PC-9 (cell line): Measurements from ENCODE around the gene LRRC74A. TPM values are rescaled to one million over a fixed set of nuclear protein-coding genes. Genes with fewer than 3 reads are reported as not detected.
A peak's percentile ranks its signal among the peaks of the same experiment; 100 is the strongest.

Source experiments
- BruUV-seq: library from RNA; stranded (reverse); fragments of 400-500 nt; replicated peaks from 2 replicates; lab custom pipeline; 2021; lab: Mats Ljungman, UMichigan
- CTCF ChIA-PET: fragments of 300-600 bp; sonication (Branson Sonifier 250); formaldehyde crosslinking; loops from one replicate; lab custom pipeline; 2022; ENCODE audit warnings: antibody characterized with exemption; lab: Charles Lee
- POLR2A ChIA-PET: fragments of 300-600 bp; sonication (Branson Sonifier 250); formaldehyde crosslinking; loops from one replicate; lab custom pipeline; 2022; ENCODE audit warnings: antibody characterized with exemption; ENCODE audit not compliant: unreplicated experiment; lab: Charles Lee
- DNase-seq, 2 experiments: peaks; one replicate each; pipeline versions ENCODE4 v3.0.0 to v3.0.0-alpha.2; 2015 to 2022; ENCODE audit warnings: mixed read lengths in 1 of 2
- H2AFZ ChIP-seq: fragments of 200-600 bp; sonication (generic); 2 replicates; pipeline ENCODE4 v1.8.1; 2017; ENCODE audit warnings: antibody characterized with exemption
- H3F3A ChIP-seq: fragments of 200-600 bp; sonication (generic); 2 replicates; pipeline ENCODE4 v1.8.1; 2017; ENCODE audit warnings: antibody characterized with exemption, mild to moderate bottlenecking, low read depth; ENCODE audit not compliant: insufficient read depth
- H3K27ac ChIP-seq: fragments of 200-600 bp; sonication (generic); 2 replicates; pipeline ENCODE4 v1.6.1; 2016; ENCODE audit warnings: mixed run types
- H3K27me3 ChIP-seq: fragments of 200-600 bp; sonication (generic); 2 replicates; pipeline ENCODE4 v1.6.1; 2016; ENCODE audit warnings: low read depth, mixed run types; ENCODE audit not compliant: insufficient read depth
- H3K36me3 ChIP-seq: fragments of 200-600 bp; sonication (generic); 2 replicates; pipeline ENCODE4 v1.6.1; 2016; ENCODE audit warnings: low read depth, mixed run types
- H3K4me1 ChIP-seq: fragments of 200-600 bp; sonication (generic); replicated peaks from 2 replicates; pipeline ENCODE4 v1.6.1; 2016; ENCODE audit warnings: mixed run types; ENCODE audit not compliant: insufficient read depth
- H3K4me2 ChIP-seq: fragments of 200-600 bp; sonication (generic); 2 replicates; pipeline ENCODE4 v1.6.1; 2017; ENCODE audit warnings: mixed run types
- H3K4me3 ChIP-seq: fragments of 200-600 bp; sonication (generic); 2 replicates; pipeline ENCODE4 v1.6.1; 2016; ENCODE audit warnings: mixed run types
- H3K79me2 ChIP-seq: fragments of 200-600 bp; sonication (generic); 2 replicates; pipeline ENCODE4 v1.6.1; 2017; ENCODE audit warnings: low read depth, mixed run types
- H3K9me2 ChIP-seq: fragments of 200-600 bp; sonication (generic); 2 replicates; pipeline ENCODE4 v1.8.1; 2017; ENCODE audit warnings: mild to moderate bottlenecking; ENCODE audit not compliant: insufficient read depth
- H3K9me3 ChIP-seq: fragments of 200-600 bp; sonication (generic); 2 replicates; pipeline ENCODE4 v1.8.1; 2016; ENCODE audit warnings: low read depth; ENCODE audit not compliant: insufficient read depth
- H4K20me1 ChIP-seq: fragments of 200-600 bp; sonication (generic); 2 replicates; pipeline ENCODE4 v1.8.1; 2017; ENCODE audit not compliant: insufficient read depth
- EZH2 ChIP-seq: fragments of 200-600 bp; sonication (generic); IDR thresholded peaks from 2 replicates; pipeline ENCODE4 v1.8.0; 2017; ENCODE audit warnings: antibody characterized with exemption, low read depth
- intact Hi-C: fragments of 100-400 bp; cut with micrococcal nuclease; formaldehyde crosslinking; loops from one replicate; pipeline ENCODE4 v1.10.0; 2022; ENCODE audit not compliant: unreplicated experiment
- total RNA-seq: library from RNA; stranded (reverse); gene quantifications from 2 replicates; pipeline ENCODE4 v1.2.3, GENCODE V29; 2021
- TF ChIP-seq, protein P1 (sequence below): fragments of 200-600 bp; sonication (generic); conservative IDR thresholded peaks from 2 replicates; pipeline ENCODE4 v1.6.1; 2017; ENCODE audit warnings: mixed run types, antibody characterized with exemption, mild to moderate bottlenecking, moderate library complexity

Gene LRRC74A
- total RNA-seq, 1 experiment from 2014 or later = not detected

DNA sequence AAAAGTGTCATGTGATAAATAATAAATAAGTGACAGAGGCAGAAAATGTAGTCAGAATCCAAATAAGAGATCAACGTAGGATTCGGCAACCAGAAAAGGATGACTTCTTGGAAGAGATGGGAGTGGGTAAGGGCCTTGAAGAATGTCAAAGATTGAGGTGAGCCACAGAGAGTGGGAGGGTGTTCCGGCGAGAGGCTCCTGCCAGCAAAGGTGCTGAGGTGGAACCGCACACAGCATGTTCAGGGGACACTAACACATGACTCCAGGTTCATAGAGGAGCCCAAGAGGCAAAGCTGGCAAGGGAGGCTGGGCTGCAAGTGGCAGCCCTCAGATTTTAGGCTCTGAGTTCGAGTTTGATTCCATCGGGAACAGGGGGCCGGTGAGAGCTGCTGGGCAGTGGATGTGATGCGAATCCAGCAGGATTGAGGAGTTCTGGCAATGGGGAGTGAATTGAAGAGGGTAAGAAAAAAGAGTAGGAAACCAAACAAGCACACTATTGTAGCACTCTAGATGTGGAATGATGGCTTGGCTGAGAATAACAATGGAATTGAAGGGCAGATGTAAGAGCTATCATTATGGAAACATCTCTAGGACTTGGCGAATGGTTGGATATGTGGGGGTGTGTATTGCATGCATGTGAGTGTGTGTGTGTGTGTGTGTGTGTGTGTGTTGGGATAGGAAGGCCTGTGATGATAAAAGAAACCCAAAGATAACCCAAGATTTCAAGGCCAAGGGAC, 36.5 kb downstream of the LRRC74A start:
- no peaks in the 10 kb centered on the region for H3K9me2 ChIP-seq
- H3K36me3 ChIP-seq = no peaks in the 10 kb centered on the region
- no peak overlapping the region for H3K27ac ChIP-seq
- H3K4me1 ChIP-seq = no peaks in the 10 kb centered on the region; the same call in 1 of the 2 replicates
- TF ChIP-seq, protein P1, sequence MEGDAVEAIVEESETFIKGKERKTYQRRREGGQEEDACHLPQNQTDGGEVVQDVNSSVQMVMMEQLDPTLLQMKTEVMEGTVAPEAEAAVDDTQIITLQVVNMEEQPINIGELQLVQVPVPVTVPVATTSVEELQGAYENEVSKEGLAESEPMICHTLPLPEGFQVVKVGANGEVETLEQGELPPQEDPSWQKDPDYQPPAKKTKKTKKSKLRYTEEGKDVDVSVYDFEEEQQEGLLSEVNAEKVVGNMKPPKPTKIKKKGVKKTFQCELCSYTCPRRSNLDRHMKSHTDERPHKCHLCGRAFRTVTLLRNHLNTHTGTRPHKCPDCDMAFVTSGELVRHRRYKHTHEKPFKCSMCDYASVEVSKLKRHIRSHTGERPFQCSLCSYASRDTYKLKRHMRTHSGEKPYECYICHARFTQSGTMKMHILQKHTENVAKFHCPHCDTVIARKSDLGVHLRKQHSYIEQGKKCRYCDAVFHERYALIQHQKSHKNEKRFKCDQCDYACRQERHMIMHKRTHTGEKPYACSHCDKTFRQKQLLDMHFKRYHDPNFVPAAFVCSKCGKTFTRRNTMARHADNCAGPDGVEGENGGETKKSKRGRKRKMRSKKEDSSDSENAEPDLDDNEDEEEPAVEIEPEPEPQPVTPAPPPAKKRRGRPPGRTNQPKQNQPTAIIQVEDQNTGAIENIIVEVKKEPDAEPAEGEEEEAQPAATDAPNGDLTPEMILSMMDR = no peak
- TF ChIP-seq EZH2 = no peak
- H3K27me3 ChIP-seq = peaks cover 69% of the 10 kb centered on the region
- no peak overlapping the region for H3K4me2 ChIP-seq
- H2AFZ ChIP-seq = no peak overlapping the region
- no peaks in the 10 kb centered on the region for H3K79me2 ChIP-seq
- no peaks in the 10 kb centered on the region for H3F3A ChIP-seq
- BruUV-seq = no TSS peak
- DNase-seq = no peak
- H3K9me3 ChIP-seq = no peaks in the 10 kb centered on the region
- H4K20me1 ChIP-seq = no peaks in the 10 kb centered on the region
- ChIA-PET CTCF (no interaction called here), POLR2A (interaction anchor here (0.5 kb wide), 1 partner anchor 277 kb away, joined by 3 read pairs; no protein-coding TSS in a partner anchor)
- intact Hi-C loops = no loop called here
- no peak overlapping the region for H3K4me3 ChIP-seq

DNA sequence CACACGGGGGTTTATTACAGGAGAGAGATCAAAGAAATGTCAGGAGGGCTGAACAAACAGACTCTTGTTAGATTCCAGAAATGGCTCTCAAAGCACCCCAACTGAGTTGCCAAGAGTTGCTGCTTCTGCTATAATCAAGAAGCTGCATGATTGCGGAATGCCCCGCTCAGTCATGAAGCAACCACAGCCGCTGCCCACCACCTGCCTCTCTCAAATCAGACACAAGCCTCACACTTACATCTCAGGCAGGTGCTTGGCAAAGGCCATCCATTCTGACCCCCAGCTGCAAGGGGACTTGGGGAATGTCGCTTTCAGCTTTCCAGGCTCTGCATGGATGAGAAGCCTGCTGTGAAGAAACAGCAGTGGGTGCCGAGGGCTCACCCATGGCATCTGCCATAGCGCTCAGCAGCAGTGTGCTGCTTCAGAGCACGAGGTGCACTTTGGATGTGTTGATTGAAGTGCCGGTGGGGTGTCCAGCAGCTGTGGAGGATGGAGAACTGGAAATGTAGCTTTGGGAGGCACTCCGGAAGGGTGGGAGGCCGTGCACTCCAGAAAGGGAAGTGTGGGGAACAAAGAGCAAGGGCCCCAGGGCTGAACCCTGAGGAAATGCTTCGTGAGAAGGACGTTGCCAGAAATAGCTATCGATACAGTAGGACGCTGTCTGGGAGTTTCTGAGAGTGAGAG, 37.7 kb downstream of the LRRC74A start:
- H3K9me2 ChIP-seq = no peaks in the 10 kb centered on the region
- ChIA-PET CTCF (interaction anchor here (0.5 to 0.6 kb wide), 3 partner anchors 208 to 671 kb away, joined by 3 to 5 read pairs (median 3); no protein-coding TSS in a partner anchor), POLR2A (interaction anchor here (0.6 kb wide), 1 partner anchor 89 kb away, joined by 4 read pairs; no protein-coding TSS in a partner anchor)
- no peak for TF ChIP-seq EZH2
- TF ChIP-seq, protein P1 = no peak
- H2AFZ ChIP-seq = no peak overlapping the region
- no peaks in the 10 kb centered on the region; the same call in 1 of the 2 replicates for H3K4me1 ChIP-seq
- intact Hi-C loops = no loop called here
- H3F3A ChIP-seq = no peaks in the 10 kb centered on the region
- no peak overlapping the region for H3K4me3 ChIP-seq
- H3K27me3 ChIP-seq = peaks cover 68% of the 10 kb centered on the region
- no peaks in the 10 kb centered on the region for H3K9me3 ChIP-seq
- no peaks in the 10 kb centered on the region for H4K20me1 ChIP-seq
- no peaks in the 10 kb centered on the region for H3K79me2 ChIP-seq
- peak overlapping the region; percentile 20; the same call in 1 of the 2 replicates for H3K4me2 ChIP-seq
- no TSS peak for BruUV-seq
- H3K27ac ChIP-seq = no peak overlapping the region
- peak; percentile 53 to 59 for DNase-seq
- H3K36me3 ChIP-seq = no peaks in the 10 kb centered on the region

DNA sequence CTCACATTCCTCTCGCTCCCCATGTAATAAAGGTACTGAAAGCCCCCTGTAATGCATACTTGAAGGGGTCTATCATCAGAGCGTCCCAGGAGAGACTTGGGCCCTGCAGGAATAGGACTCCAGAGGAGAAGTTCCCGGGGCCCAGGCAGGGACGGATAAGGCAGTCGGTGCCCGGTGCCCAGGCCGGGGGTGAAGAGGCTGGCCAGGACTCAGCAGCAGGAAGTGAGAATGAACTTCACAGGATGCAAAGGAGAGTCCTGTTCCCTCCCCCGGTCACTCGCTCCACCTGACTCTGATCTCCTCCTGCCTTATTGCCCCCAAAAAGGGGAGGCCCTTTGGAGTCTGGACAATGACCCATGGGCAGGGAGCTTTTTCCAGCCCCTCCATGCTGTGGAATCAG, 40.2 kb downstream of the LRRC74A start:
- intact Hi-C loops = no loop called here
- no peaks in the 10 kb centered on the region for H3K9me2 ChIP-seq
- no peak overlapping the region for H2AFZ ChIP-seq
- H3K4me3 ChIP-seq = no peak overlapping the region
- BruUV-seq = no TSS peak
- H3K27me3 ChIP-seq = peaks cover 67% of the 10 kb centered on the region
- H3K36me3 ChIP-seq = no peaks in the 10 kb centered on the region
- H3K4me1 ChIP-seq = no peaks in the 10 kb centered on the region; the same call in 1 of the 2 replicates
- no peak overlapping the region for H3K27ac ChIP-seq
- H4K20me1 ChIP-seq = no peaks in the 10 kb centered on the region
- H3K79me2 ChIP-seq = no peaks in the 10 kb centered on the region
- ChIA-PET CTCF (interaction anchor here (0.6 to 0.8 kb wide), 3 partner anchors 145 to 433 kb away, joined by 5 to 13 read pairs (median 6); no protein-coding TSS in a partner anchor), POLR2A (interaction anchor here (0.5 kb wide), 1 partner anchor 422 kb away, joined by 3 read pairs; no protein-coding TSS in a partner anchor)
- no peak overlapping the region for H3K4me2 ChIP-seq
- TF ChIP-seq, protein P1 = no peak
- no peak for TF ChIP-seq EZH2
- no peak for DNase-seq
- no peaks in the 10 kb centered on the region for H3K9me3 ChIP-seq
- H3F3A ChIP-seq = no peaks in the 10 kb centered on the region
